Brain pericyte (primary cell): ENCODE data around the gene CD2AP.
"Not testable (repeated sequence)": the region's sequence is repeated elsewhere in the genome, so short reads cannot be mapped to it uniquely, and the experiment has no call there.

Source experiments
- DNase-seq: peaks from one replicate; pipeline ENCODE4 v3.0.0-alpha.2; 2012; ENCODE audit warnings: low read depth, low spot score

The CD2AP gene, protein sequence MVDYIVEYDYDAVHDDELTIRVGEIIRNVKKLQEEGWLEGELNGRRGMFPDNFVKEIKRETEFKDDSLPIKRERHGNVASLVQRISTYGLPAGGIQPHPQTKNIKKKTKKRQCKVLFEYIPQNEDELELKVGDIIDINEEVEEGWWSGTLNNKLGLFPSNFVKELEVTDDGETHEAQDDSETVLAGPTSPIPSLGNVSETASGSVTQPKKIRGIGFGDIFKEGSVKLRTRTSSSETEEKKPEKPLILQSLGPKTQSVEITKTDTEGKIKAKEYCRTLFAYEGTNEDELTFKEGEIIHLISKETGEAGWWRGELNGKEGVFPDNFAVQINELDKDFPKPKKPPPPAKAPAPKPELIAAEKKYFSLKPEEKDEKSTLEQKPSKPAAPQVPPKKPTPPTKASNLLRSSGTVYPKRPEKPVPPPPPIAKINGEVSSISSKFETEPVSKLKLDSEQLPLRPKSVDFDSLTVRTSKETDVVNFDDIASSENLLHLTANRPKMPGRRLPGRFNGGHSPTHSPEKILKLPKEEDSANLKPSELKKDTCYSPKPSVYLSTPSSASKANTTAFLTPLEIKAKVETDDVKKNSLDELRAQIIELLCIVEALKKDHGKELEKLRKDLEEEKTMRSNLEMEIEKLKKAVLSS

DNA sequence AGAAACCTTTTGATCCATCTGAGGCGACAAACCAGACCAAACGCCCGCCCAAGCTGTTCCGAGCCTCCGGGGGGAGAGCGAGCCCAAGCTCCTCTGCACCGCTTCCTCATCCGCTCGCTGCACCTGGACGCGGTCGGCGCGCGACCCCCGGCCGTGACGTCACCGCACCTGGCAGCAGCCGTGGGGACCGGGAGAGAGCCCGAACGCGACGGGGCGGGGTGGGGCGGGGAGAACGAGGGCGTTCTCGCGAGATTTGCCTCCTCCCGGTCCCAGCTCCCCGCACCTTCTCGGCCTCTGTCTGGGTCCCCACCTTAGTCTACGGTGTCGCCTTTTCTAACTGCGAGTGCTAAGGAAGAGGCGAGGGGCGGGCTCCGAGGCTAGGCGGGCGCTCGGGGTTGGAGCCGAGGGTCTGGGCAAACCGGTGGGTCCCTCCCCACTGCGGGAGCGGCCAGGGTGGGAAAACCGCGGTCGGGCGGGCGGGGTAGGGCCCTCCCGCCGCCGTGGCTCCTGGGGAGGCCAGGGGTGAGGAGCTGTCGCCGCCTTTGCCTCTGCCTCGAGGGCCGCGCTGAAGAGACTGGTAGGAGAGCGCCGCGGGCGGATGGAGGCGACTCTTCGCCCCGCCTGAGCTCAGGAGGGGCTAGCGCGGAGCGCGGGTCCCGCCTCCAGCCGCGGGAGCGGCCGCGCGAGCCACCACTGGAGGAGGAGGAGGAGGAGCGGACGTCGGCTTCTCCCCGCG, at the start of gene CD2AP:
TSS of gene CD2AP (plus strand) at position 293 of the 736 bp plus-strand sequence. CDS start 456 bp downstream, outside the sequence.
- peak; percentile 42 for DNase-seq

DNA sequence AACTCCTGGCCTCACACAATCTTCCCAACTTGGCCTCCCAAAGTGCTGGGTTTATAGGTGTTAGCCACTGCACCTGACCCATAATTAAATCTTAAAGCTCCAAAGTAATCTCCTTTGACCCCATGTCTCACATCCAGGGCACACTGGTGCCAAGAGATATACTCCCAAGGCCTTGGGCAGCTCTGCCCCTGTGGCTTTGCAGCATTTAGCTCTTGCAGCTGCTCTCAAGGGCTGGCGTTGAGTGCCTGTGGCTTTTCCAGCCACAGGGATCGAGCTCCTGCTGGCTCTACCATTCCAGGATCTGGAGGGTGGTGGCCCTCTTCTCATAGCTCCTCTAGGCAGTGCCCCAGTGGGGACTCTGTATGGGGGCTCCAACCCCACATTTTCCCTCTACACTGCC, 49.3 kb upstream of the CD2AP start:
- no peak for DNase-seq

DNA sequence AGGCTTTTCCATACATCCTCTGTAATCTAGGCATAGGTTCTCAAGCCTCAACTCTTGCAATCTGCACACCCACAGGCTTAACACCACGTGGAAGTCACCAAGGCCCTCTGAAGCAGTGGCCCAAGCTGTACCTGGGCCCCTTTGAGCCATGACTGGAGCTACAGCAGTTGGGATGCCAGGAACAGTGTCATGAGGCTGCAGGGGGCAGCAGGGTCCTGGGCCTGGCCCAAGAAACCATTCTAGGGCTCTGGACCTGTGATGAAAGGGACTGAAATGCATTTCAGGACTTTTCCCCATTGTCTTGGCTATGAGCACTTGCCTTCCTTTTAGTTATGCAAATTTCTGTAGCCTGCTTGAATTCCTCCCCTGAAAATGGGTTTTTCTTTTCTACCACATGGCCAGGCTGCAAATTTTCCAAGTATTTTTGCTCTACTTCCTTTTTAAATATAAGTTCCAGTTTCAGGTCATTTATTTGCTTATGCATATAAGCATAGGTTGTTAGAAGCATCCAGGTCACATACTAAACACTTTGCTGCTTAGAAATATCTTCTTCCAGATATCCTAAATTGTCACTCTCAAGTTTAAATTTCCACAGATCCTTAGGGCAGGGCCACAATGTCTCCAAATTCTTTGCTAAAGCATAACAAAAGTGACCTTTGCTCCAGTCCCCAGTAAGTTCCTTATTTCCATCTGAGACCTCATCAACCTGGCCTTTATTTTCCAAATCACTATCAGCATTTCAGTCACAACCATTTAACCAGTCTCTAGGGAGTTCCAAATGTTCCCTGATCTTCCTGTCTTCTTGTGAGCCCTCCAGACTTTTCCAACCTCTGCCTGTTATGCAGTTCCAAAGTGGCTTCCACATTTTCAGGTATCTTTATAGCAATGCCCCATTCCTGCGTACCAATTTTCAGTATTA, 48.6 kb upstream of the CD2AP start:
- DNase-seq, result no peak

DNA sequence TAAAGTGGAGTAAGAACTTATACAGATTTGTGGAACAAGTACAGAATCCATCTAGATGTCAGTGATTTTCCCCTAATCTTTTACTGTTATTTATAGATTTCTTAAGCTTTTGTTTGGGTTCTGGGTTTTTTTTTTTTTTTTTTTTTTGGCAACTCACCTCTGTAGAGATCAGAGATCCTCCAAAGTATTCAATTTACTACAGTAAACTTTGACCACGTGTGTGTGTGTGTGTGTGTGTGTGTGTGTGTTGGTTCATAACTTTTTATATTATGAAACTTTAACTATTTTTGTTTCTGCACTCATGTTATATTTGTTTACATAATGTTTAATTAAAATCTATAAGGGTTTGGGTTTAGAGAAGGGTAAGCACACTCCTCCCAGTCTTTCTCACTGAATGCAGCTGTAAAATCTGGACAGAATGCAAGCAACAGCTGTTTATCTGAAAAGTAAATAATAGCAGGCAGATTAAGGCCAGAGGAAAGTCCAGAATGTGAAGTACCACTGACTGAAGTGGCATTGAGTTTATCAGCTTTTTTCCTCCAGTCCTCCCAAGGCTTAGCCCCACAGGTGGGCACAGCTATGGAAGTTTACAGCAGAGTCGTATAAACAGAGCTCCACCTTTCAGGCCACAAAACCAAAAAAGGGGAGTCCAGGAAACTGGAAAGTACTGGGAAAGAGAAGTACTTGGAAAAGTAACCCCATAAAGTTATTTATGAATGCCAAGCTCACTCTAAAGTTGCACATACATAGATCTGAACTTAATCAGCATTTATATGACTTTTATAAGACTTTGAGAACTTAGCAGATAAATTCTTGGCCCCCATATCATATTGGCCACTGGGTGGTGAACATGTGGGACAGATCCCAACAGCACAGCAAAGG, 43.0 kb upstream of the CD2AP start:
- no peak for DNase-seq

DNA sequence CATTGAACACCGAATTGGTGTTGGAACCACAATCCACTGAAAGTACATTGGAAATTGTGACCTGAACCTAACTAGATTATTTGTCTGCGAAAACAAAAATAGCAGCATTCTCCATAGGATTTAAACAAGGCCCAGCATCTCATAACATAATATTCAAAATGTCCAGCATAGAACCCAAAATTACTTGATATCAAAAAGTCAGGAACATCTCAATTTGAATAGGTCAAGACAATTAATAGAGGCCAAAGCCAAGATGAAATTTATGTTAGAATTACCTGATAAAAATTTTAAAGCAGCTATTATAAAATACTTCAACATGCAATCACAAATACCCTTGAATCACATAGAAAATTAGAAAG, 42.4 kb upstream of the CD2AP start:
- no peak for DNase-seq

DNA sequence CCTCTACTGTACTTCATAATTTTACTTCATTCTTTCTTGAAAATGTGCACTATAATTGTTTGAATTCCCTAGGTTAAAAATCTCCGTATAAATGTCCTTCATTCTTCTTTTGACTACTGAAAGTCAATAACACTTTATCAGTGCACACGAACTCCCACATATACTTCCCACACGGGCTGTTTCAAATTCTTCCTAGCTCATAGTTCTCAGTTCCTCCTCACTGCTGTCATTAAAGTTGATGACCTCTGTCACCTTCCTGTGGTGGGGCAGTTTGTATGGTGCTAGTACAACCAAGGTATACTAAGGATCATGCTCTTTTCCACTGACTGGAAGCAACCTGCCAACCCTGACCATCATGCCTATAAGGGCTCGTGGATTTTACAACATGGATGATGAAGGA, 40.0 kb upstream of the CD2AP start:
- DNase-seq, result no peak

DNA sequence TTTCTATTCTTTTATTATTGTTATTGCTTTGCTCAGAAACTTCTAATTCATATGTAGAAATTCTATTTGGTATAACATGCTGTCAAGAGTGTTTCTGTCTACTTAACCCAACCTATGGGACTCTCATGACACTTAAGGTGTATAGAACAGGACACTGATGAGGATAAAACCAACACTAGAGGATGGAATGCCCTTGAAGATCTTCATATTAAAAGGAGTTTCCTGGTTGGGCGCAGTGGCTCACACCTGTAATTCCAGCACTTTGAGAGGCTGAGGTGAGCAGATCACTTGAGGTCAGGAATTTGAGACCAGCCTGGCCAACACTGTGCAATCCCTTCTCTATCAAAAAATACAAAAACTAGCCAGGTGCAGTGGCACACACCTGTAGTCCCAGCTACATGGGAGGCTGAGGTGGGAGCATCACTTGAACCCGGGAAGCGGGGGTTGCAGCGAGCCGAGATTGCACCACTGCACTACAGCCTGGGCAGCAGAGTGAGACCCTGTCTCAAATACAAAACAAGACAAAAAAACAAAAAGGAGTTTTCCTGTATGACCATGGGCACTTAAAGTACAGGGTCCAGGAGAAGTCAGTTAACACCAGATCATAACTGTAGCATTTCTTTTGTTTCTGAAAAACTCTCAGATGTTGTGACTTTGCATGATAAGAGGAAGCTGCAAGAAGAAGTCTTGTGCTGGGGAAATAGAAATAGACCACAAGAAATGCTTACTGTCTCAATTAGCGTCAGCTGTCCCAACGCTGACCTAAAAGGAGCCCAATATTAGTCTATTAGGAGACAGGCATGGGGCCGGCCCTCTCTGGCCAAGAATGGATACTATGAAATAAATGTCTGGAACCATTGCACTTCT, 38.9 kb upstream of the CD2AP start:
- DNase-seq, result no peak

DNA sequence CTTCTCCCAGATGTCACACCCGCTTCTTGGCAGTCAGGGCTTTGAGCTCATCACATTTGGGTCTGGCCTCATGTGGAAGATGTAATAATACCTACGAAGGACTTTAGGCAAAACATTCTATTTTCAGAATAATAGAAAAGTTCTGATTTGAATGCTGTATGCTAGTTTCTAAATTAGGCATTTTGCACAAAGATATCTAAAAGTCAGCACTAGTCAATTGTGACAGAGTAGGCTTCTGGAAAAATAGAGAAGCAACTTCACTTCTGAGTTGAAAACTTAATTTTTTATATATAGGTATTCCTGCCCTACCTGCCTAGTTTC, 38.3 kb upstream of the CD2AP start:
- no peak for DNase-seq

DNA sequence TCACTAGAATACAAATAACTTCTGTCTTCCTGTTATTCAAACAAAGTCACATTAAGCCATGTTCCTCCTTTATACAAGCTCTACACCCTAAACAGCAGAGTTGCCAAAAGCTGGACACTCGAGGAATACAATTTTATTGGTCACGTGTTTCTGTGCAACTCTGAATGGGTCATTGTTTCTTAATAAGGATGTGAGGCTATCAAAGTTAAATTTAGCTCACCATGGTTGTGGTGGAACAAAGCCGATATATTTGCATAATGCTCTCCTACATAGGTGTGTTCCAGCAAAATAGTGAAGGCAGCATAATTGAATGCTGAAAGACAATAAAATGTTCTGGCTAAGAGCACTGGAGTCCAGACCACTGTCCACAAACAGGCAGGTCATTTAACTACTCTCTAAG, 36.9 kb upstream of the CD2AP start:
- no peak for DNase-seq

DNA sequence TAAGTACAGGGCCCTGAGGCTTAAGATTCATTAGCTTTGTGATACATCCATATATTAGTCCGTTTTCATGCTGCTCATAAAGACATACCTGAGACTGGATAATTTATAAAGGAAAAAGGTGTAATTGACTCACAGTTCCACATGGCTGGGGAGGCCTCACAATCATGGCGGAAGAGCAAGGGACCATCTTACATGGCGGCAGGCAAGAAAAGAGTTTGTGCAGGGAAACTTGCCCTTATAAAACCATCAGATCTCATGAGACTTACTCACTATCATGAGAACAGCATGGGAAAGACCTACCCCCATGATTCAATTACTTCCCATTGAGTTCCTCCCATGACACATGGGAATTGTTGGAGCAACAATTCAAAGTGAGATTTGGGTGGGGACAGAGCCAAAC, 32.6 kb upstream of the CD2AP start:
- DNase-seq, result not testable (repeated sequence)

DNA sequence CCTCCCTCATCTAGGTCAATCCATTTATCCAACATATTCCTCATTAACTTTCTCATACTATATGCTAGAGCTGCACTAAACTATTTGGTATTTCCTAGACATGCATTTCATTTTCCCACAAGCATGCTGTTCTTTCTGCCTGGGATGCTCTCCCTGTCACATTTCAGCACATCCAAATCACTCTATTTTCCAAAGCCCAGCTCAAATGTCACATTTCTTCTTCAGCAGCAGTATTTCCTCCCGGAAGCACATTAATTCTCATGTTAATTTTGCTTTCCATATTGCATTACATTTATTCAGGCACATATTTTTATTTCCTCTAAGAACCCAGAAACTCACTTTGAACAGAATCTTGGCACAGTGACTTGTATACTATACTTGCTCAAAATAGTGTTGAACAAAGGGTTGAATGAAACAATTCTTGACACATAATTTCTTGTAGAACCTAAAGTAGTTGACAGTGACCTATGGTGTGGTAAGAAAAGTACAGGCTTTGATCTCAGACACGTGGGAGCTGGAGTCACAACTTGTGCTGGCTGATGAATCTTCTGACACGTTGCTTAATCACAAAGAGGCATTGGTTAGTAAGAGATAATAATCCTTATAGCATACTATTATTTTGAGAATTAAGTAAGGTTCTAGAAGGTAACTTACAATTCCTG, 30.8 kb upstream of the CD2AP start:
- DNase-seq, result no peak

DNA sequence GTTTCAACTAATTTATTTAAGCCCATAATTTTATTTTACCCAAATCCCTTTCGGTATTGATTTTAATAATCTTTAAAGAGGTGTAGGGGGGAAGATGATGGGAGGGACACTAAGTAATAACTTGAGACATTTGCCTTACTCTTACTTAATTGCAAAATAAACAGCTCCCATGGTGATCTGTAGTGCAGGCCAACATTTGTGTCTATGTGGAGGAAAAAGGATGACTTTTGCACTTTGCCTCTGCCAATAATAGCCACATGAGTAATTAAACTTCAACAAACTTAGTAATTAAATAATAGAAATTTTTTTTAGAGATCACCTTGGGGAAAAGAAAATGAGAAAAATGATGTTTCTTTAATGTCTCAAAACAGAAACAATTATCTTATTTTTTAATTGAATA, 29.9 kb upstream of the CD2AP start:
- DNase-seq, result no peak

DNA sequence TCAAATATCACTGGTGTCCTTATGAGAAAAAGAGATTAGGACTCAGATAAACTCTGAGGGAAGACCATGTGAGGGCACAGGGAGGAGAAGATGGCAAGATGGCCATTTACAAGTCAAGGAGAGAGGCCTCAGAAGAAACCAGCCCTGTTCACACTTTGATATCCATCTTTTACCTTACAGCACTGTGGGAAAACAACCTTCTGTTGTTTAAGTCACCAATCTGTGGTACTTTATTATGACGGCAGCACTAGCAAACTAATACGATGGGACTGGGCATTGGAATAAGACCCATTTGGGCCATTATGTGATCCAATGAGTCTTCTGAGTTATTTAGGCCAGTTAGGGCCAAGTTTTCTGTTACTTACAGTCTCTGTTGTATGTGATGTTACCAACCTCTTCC, 26.4 kb upstream of the CD2AP start:
- no peak for DNase-seq

DNA sequence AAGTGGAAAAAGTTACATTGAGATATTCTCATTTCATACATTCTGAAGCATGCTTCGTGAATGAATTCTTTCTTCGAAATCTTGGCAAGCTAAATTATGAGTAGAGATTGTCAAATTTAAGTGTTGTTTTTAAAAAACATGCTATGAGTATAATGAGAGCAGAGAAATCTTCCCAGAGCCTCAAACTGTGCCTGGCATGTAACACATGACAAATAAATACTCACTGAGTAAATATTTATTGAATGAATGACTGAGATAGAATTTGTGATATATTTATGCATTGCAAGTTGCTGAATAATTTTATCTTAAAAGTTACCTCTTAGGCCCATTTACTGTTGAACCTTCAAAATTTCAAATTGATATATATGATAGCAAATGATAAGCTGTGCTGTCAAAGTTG, 24.7 kb upstream of the CD2AP start:
- no peak for DNase-seq

DNA sequence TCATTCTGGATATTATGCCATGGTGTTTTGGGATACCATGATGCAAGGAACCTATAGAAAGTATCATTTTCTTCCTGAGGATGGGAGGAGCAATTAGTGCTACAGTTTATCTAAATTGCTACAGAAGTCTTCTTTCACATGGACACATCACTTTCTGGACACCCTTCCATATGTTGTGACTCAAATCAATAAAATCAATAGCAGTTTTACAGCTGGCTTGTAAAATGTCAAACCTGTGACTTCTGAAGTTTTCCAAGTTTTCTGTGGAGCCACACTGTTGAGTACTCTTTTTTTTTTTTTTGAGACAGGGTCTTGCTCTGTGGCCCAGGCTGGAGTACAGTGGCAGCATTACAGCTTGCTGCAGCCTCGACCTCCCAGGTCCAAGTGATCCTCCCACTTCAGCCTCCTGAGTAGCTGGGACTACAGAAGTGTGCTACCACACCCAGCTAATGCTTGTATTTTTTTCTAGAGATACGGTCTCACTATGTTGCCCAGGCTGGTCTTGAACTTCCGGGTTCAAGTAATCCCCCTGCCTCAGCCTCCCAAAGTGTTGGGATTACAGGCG, 24.1 kb upstream of the CD2AP start:
- no peak for DNase-seq

DNA sequence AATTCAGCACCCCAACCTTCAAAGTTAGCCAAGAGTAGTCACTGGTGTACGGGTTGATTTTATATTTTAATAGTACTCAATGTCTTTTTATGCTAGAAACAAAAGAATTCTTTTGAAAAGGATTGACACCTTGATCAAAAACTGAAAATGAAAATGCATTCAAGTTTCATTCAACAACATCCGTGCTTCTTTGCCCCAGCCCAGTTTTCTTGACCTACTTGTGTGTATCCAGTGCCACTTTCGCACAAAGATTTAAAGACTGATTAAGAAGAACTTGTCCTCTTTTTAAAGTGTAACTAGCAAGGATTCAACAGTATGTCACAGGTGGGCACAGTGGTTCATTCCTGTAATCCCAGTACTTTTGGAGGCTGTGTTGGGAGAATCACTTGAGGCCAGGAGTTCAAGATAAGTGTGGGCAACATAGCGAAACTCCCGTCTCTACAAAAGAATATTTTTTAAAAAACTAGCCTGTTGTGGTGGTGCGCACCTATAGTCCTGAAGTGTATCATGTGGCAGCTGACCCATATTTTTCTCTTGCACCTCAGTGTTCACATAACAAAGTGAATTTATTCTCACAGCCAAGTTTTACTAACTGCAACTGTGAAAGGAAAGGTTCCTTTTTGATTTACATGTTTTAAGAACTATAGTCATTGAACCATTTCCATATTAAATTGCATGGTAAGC, 22.7 kb upstream of the CD2AP start:
- DNase-seq, result no peak

DNA sequence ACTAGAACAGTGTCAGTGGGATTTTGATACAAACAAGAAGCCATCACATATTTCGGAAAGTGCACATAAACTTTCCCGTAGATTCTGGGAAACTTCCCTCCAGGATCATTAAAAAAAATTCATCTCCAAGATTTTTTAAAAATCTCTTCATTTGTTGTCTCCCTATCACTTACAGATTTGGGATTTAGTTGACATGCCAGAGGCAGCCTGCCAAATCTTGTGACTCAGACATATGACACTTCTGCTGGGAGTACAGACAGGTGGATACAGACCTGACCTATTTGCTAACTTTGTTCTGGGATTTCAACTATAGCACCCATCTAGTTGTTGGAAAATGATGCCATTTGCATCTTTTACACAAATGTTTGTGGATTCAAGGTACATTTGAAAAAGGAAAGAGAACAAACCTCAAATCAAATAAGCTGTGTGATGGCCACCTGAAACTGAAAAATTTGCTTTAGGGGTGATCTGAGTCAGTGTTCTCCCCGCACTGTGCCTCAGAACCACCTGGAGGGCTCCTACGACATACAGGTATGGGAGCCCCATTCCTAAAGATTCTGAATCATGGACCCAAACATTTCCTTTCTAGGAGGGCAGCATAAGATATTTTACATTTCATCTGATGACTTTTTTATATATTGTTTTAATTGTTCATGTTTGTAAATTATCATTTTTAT, 21.9 kb upstream of the CD2AP start:
- DNase-seq, result no peak

DNA sequence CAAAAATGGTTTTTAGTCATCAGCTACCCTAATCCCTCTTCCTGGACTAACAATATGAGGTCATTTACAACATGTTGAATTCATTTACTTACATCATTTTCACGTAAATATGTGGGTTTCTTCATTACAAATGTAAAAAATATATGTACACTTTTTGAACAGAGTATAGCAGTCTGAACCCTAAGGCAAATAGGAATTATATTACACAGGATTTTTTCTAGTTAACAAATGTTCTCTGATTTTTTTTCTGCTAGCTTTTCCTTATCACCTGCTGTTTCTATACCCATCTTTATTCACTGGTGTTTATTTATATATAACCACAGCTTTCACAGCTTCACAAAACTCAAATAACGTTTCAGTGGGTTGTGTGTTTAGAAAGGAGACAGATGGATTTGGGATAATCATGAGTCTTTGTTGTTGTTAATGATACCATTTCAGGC, 21.0 kb upstream of the CD2AP start:
- DNase-seq, result no peak
